ENCODE data around the gene PLIN3.
"Not testable (repeated sequence)": the region's sequence is repeated elsewhere in the genome, so short reads cannot be mapped to it uniquely, and the experiment has no call there.

Gene PLIN3, protein sequence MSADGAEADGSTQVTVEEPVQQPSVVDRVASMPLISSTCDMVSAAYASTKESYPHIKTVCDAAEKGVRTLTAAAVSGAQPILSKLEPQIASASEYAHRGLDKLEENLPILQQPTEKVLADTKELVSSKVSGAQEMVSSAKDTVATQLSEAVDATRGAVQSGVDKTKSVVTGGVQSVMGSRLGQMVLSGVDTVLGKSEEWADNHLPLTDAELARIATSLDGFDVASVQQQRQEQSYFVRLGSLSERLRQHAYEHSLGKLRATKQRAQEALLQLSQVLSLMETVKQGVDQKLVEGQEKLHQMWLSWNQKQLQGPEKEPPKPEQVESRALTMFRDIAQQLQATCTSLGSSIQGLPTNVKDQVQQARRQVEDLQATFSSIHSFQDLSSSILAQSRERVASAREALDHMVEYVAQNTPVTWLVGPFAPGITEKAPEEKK

DNA sequence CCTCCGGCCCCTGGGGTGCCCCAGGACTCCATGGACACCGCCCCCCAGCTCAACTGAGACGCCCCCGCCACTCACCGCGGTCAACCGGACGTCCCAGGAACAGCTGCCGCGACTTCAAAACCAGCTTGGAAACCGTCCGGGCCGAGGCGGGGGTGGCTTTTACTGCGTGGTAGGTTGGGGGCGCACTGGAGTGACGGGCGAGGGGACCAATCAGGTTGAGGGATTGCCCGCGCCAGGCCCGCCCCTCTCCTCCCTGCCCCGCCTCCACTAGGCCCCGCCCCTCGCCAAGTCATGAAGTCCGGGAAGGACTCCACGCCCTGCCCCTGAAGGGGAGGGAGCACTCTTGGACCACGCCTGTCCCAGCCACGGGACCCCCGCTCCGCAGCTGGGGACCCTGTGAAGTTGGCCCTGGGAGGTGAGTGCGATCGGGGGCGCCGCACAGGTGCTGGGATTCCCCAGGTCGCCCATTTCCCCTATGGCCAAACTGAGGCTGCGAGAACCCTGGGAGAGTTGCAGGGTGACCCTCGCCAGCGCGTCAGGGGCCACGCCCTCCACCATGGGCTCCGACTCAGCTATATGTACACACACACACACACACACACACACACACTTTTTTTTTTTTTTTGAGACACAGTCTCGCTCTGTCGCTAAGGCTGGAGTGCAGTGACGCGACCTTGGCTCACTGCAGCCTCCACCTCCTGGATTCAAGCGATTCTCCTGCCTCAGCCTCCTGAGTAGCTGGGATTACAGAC lies at the start of gene PLIN3:
Gene PLIN3, minus strand, starts transcription at position 134 of the 752 bp plus-strand sequence. CDS start 6,273 bp downstream, outside the sequence.
- peak; percentile 92 for DNase-seq

DNA sequence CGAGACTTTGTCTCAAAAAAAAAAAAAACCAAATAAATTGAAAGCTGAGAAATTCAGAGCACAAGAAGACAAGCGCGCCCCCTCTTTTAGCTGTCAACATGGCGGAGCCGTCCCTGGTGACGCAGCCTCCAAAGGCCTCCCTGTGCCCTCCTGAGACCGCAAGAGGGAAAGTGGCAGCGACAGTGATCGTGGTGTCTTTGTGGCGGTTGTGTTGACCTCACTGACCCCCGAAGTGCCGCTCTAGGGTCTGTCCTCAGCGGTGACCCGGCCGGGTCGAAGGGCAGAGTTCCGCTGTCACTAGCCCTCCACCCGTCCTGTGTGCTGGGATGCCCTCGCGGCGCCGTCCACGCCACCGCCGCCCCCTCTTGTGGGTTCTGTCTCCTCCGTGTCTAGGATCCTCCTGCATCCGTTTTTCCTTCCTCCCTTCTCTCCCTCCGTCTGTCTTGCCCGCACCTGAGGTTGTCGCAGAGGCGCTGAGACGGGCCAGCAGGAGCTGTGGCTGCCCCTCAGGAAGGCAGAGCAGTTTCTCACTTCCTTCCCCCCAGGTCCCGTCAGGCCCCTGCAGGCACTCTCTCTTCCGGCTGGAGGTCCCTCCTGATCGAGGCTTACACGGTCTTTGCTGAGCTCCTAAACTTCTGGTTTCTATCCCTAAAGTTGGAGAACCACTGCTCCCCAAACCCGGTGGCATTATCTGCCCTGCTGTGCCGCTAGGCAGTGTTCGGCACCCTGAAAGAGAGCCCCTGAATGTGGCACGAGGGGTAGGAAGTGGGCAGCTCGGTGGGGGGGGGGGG lies 49.0 kb upstream of the PLIN3 start:
- DNase-seq = peak; percentile 56

DNA sequence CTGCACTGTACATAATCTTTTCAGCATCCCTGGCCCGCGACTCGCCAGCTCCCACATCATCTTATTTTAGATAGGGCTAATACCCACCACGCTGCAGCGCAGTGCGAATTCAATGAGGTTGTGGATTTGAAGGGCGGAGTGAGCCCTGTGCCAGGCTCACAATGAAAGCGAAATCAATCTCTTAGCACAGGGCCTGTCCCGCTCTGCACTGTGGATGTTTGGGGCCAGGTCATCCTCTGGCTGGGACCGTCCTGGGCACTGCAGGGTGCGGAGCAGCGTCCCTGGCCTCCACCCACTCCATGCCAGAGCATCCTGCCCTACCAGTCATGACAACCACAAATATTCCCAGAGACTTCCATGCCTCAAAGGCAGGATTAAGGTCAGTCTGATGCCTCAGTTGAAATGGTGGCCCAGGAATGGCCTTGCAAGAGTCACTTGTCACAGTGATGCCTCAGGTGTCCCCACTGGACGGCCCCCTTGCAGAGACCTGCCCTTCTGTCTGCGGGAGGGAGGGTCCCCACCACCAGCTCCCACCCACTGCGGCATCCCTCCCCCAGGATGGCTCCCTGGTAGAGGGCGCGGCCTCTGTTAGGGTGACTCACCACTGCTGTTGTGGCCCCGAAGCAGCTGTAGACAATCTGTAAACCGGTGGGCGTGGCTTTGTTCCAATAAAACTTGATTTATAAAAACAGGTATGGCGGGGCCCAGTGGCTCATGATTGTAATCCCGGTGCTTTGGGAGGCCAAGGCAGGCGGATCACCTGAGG lies 47.5 kb upstream of the PLIN3 start:
- DNase-seq = peak; percentile 81

DNA sequence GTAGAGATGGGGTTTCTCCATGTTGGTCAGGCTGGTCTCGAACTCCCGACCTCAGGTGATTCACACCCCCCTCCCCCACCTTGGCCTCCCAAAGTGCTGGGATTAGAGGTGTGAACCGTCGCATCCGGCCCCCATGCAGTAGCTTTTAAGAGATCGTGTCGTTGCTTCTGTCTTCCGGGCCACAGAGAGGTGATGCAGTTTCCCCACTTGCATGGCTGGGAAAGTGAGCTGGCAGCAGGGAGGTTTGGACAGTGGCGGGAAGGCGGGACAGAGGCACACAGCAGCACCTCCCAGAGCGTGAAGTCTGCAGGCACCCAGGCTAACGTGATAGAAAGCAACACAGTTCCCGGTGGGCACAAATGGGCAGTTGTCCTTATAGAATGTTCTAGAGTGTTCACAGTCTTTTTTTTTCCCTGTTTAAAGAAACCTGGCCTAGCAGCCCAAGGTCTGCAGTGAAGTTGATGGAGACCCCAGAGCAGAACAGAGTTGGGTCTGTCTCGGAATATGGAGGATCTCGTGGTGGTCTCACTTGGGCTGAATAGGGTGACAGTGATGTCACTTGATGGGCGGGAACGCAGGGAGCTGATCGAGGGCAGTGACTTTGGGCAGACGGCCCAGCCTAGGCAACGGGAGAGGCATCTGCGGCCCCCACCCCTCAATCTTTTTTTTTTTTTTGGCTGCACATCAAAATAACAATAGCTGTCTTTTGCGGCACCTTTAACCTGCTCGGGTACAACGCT lies 46.7 kb upstream of the PLIN3 start:
- DNase-seq = peak; percentile 67

DNA sequence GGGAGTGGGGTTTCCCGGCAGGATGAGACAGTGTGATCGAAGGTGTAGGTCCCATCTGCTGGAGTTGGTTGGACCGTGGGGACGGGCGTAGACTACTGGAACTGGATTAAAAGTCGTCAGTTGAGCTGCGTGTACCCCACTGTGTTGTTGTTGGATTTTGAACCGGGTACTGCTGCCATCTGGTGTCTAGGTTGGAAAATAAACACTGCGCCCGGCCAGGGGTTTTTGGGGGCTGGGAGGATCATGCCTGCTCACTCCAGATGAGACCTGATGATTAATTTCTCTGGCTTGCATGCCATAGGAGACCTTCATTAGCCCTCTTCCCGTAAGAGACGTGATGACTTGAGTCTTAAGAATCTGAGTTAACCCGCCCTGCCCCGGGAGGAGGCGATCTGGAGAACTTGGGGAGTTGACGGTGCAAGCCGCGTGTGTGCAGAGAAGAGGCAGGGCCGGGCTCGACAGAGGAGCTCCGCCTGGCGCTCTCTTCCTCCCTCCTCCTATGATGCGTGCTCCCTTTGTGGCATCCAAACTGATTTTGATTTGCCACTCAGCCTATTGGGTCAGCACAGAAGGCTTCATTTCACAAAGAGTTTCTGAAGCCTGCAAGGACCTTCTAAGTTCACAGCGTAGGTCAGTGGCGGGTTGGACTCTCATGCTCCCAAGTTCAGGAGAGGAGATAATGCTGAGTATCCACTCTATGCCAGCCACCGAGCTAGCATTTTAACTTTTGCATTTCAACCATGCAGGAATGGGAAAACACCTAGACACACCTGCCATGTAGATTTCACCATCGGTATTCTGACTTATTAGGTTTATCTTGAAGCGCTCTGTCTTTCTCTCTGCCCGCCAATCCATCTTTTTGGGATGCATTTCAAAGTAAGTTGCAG lies 44.6 kb upstream of the PLIN3 start:
- peak; percentile 79 for DNase-seq

DNA sequence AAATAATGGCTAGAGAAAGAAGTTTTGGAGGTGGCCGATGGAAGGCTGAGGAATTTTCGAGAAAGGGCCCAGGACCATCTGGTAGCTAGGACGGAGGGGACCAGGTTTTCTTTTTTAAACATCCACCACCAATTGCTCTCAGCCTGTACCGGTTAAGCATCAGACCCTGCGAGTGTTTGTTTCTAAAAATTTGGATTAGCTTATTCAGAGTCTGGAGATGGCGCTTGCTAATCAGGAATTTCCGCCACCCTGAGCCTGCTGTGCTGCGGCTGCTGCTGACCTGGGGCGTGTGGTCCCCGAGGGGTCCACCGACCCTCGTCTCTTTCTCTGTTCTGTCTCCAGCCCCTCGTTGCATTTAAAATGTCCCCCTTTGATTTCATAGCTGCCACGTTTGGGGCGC lies 43.8 kb upstream of the PLIN3 start:
- DNase-seq = no peak

DNA sequence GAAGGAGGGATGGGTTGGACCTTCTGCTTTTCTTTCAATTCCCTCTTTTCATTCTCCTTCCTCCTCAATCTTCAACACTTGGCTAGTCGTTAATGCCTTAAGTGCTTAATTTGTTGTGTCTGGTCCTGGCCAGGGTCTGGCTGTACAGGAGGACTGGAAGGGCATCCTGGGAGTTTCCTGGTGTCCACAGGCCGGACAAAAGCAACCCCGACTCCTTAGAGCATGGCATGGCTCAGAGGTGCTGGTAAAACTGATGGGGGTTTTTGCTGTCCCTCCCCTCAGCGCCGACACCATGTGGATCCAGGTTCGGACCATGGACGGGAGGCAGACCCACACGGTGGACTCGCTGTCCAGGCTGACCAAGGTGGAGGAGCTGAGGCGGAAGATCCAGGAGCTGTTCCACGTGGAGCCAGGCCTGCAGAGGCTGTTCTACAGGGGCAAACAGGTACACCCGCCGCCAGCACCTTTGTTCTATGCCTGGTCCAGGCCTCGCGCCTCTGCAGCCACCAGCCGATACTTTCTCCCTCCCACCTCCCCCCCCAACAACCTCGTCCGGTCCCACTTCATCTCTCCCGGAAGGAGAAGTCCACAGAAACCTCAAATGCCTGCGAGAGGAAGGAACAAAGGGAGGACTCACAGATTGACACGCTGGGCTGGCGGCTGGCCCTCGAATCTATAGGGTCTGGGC lies 43.3 kb upstream of the PLIN3 start:
- peak; percentile 37 for DNase-seq

DNA sequence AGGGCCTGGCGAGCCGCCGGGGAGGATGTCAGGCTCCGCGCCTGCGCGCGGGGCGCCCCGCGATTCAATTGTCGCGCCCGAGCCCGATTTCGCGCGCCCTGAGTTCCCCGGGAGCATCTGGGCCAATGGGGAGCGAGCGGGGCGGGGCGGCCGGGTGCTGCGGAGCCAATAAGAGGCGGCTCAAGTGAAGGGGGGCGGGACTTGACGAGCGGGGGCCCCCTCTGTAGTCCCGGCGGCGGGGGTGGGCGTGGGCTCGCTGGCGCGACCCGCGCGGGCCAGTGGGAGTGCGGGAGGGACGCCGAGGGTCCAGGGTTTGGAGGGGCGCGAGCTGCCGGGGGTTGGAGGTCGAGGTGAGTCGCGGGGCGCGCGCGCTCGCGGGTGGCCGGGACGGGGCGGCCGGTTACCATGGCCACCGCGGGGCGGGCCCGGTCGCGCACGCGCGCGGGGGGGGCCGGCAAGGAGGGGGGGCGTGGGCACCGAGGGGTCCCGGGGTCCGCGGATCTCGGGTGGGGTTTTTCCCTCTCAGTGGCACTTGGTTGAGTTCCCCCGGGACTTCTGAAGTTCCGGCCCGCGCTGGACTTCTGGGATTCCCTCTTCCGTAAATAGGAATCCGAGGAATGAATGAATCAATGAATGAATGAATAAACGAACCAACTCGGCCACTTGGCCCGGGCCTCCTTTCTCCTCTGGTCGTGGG lies 42.6 kb upstream of the PLIN3 start:
- DNase-seq = peak; percentile 93

DNA sequence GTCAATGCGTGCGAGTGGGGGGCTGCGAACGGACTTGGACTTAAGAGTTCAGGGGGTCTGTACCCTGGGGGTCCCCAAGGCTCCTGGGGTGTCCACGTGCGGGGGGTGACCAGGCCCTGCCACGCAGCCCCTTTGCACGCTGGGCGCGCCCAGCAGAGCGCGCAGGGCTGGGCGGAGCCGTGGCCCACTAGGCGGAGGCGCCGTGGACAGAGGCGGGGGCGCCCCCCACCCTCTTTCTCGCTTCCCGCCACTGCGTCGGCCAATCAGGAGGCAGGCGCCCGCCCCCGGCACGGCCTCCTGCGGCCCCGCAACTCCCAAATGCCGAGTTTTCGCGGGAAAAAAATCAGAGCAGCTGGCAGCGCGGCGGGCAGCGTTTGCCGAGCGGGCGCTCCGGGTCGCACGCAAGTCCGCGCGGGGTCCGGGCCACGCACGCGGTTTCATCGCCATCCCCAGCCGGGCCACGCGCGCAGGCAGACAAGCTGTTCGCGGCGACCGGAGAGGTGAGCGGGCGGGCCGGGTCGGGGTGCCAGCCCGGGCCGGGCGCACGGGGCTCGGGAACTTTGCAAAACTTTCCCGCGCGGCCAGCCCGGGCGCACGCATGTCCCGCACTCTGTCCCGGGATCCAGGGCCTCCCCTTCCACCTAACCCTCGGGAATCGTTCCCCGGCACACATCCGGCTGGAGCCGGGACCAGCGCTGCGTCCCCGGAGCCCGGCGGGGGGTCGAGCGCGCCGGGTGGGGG lies 41.9 kb upstream of the PLIN3 start, which contains the start of gene UHRF1:
Gene UHRF1, plus strand, starts transcription at position 346 of the 741 bp plus-strand sequence. CDS start 1,385 bp downstream, outside the sequence.
- DNase-seq = no peak

DNA sequence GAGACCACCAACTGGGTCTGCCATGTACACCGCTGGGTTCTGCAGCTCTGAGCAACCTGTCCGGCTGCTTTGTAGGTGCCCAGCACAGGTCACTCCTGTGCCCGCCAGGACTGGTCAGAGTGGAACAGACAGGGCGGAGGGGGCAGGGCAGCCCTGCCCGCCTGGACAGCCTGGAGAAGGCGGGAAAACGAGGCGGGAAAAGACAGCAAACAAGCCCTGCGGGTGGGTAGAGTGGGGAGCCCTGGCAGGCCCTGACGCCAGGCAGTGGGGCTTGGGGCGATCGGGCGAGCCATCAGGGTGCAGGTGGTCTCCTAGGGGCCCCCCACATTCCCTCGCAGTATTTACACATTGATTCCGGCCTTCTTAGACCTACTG lies 41.3 kb upstream of the PLIN3 start:
- DNase-seq = no peak

DNA sequence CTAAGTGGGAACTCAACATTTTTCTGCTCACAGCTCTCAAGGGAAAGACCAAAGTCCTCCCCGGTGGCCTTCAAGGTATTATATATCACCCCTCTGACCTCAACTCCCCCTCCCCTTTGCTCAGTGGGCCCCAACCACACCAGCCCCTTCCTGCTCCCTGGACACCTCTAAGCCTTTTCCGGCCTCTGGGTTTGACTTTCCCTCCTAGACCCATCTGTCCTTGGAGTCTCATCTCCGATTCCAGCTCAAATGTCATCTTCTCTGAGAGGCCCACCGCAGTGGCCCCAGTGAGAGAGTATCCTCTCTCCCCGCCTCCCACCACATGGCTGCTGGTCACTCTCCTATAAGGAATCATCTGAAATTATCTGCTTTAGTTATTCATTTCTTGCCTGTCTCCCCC lies 40.9 kb upstream of the PLIN3 start:
- no peak for DNase-seq

DNA sequence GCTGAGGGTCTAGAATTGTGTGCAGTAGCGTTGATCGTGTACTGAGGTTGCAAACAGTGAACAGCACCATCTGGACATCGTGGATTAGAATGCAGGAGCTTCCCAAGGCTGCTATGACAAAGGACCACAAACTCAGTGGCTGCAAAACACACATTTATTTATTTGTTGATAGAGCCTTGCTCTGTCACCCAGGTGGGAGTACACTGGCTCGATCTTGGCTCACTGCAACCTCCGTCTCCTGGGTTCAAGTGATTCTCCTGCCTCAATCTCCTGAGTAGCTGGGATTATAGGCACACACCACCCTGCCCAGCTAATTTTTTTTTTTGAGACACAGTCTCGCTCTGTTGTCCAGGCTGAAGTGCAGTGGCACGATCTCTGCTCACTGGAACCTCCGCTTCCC lies 39.5 kb upstream of the PLIN3 start:
- DNase-seq = no peak

DNA sequence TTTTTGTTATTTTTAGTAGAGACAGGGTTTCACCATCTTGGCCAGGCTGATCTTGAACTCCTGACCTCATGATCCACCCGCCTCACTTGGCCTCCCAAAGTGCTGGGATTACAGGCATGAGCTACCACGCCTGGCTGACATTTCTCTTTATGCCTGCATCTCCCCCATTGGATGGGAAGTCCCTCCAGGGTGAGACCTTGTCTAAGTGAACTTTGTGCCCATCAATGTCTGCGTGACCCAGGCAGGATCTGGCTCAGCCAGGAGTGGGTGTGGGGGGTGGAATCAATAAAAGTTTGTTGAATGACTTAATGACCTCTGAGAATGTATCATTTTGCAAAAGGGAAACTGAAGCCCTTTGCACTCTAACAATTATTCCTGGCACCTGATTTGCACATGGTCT lies 37.0 kb upstream of the PLIN3 start:
- DNase-seq = no peak

DNA sequence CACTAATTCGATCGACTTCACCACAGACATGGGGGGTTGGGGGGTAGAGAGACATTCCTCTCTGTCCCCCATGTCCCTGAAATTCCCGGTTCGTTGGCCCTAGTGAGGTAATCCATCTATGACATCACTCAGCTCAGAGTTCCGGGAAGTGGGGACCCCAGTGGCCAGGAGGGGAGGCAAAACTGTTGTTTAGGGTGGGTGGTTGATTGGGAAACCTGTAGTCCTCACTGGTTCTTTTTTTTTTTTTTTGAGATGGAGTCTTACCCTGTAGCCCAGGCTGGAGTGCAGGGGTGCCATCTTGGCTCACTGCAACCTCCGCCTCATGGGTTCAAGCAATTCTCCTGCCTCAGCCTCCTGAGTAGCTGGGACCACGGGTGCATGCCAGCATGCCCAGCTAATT lies 35.3 kb upstream of the PLIN3 start, which contains the start of gene ARRDC5:
Gene ARRDC5, minus strand, starts transcription at position 101 of the 400 bp plus-strand sequence. Its CDS starts 71 bp downstream, at position 30.
- DNase-seq = no peak

DNA sequence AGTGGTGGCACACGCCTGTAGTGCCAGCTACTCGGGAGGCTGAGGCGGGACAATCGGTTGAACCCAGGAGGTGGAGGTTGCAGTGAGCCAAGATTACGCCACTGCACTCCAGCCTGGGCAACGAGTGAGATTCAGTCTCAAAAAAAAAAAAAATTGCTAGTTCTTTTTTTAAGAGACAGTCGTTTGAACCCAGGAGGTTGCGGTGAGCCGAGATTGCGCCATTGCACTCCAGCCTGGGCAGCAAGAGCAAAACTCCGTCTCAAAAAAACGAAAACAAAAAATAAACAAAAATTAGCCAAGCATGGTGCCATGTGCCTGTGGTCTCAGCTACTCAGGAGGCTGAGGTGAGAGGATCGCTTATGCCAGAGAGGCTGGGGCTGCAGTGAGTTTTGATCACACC lies 33.4 kb upstream of the PLIN3 start:
- not testable (repeated sequence) for DNase-seq

DNA sequence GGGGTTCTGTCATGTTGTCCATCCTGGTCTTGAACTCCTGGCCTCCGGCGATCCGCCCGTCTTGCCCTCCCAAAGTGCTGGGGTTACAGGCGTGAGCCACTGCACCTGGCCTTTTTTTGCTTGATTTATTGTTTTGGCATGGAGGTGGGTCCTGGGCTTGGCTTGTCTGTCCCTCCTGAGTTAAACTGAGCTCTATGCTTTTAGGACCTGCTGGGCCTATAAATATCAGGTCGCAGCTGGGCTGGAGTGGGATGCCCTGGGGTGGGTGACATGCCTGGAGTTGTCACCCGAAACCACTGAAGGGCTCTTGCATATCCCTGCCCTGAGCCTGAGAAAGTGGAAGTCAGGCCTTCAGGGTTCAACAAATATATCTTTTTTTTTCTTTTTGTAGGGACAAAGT lies 29.7 kb upstream of the PLIN3 start:
- no peak for DNase-seq

DNA sequence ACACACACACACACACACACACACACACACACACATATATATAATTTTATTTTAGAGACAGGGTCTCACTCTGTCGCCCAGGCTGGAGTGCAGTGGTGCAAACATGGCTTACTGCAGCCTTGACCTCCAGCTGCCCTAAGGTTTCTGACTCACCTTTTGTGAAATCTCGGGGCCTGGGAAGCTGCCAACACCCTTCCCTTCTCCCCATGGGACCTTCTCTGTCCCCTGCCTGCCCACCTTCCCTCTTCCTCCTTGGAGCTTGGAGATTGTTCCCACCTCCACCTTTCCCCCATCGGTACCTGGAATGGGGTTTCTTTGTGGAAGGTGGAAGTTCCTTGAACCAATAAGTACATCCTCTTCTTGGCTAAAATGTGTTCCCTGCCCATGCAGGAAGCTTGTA lies 28.9 kb upstream of the PLIN3 start:
- DNase-seq = no peak

DNA sequence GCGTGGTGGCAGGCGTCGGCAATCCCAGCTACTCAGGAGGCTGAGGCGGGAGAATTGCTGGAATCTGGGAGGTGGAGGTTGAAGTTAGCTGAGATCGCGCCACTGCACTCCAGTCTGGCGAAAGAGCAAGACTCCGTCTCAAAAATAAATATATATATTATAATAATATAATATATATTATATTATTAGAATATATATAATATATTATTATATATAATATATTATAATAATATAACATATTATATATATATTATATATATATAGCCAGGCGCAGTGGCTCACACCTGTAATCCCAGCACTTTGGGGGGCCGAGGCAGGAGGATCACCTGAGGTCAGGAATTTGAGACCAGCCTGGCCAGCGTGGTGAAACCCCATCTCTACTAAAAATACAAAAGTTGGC lies 25.5 kb upstream of the PLIN3 start:
- not testable (repeated sequence) for DNase-seq
